ENCODE data around the gene FOSL2.

DNA sequence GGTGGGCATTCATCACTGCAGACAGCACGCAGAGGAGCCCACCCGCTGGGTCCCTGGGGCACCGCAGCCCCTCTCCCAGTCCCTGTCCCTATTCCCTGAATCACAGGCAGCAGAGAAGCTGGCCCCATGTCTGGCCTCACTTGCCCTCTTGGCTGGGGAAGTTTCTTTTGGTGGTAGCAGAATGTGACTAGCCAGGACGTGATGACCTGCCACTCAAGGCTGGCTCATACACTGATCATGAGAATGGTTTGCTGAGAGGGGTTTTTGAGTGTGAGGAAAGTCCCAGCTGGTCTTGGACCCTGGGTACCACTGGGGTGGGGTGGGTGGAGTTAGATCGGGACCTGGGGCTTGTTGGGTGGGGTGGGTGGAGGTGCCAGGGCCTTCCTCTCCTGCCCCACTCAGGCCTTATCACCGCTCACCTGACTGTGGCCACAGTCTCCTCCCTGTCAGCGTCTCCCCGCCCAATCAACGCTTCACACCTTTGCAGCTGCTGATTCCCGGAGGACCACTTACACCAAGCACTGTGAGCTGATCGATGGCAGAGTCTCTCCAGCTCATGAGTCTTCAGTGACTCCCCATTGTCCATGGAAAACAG lies 28.9 kb upstream of the FOSL2 start:
- TF ChIP-seq CTCF (conservative IDR thresholded peaks at IDR 0.05; ENCODE audit: low read length): no peak
- TF ChIP-seq EZH2phosphoT487 (IDR thresholded peaks at IDR 0.05; ENCODE audit: borderline replicate concordance): no peak

All from Loucy (cell line).